NCI-H446 treated with DMSO at 0.1 percent for 48 hours (cell line): ENCODE data around the gene PABPC1L.

ENCODE experiments used
- DNase-seq: peaks from one replicate; lab custom pipeline; 2025; lab: John Stamatoyannopoulos, UW

The PABPC1L gene

DNA sequence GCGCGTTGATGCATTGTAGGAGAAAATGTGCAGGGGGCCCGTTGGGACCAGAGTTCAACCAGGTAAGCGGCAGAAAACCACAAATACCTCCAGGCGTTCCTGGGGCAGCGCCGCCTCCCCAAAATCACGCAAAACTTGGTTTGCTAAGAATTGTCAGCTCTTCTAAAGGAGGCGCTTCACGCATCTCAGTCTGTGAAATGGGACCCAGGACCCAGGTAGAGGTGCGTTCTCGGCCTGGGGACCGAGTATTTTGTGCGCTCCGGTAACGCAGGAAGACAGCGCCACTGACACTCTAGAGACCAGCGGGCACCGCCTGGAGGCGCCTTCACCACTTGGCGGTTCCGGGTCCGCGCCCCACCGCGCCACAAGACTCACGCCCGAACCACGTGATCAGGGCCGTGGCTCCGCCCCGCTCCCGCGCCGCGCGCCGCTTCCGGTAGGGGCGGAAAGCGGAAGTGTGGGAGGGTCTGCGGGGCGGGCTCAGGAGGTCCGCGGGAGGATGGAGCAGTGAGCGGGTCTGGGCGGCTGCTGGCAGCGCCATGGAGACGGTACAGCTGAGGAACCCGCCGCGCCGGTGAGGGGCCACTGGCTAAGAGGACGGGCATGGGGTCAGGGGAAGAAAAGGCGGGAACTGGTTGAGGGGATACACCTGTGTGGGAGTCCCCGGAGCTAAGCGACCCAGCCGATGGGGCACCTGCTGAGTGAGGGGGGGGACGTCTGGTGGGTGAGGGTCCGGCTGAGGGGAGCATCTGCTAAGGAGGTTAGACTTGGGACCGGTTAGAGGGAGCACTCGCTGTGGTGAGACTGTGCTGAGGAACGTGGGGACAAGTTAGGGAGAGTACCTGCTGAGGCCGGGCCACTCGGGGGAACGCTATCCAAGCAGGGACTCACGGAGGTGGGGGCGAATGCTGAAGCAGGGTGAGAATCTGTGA, 56.4 kb downstream of the PABPC1L start, which contains the start of gene STK4:
Gene STK4 (plus strand): TSS at position 483 of the 932 bp plus-strand sequence. CDS start 57 bp downstream, at position 540.
- DNase-seq, result peak; percentile 84

DNA sequence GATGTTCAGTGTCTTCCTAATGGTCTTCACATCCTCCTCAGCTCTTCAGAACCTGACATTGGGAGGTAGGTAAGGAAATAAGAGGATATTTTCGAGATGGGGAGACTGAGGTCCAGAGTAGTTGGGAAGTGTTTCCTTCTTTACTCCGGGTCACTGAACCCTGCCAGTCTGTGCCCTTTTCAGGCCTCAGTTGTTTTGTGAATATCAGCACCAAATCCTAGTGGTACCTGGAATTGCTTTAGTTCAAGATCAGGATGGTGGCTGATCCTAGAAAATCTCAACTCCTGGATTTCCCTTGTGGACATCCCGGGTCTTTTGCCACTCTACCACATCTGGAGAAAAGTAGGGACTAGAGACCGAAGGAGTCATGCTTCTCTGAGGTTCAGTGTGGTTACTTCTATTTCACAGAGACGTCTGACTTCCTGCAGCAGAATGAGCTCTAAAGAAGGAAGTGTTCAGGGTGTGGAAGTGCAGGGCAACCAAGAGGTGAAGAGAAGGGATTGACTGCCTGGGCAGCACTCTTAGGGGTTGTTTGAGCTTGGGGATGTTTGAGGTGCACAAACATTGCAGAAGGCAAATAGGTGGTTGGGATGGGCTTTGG, 57.4 kb downstream of the PABPC1L start:
- no peak for DNase-seq

DNA sequence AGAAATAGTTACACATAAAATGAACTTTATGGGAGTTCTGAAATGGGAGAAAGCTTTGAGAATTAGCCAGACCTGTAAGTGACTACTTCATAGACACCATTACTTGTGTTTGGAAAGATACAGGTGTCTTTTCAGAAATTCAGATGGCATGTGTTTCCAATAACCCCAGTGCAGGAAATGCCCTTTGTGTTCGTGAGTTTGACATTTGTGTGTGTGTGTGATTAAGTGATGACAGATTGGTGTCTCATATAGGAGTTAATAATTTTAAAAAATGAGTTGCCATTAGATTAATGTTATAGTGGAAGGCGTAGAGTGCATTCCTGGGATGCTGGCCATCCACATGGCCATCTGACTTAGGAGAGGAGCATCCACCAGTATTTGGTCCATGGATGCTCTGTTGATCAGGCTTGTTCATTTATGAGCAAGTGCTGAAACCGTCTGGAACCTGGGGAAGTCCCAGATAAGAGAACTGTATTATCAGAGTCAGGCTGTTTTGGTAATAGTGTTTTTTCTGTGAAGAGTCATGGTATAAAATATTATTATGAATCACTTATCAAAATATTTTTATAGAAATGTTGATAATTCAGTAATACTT, 59.5 kb downstream of the PABPC1L start:
- DNase-seq, result no peak

GRCh38 chr20:44970243-44970757, 60.4 kb downstream of the PABPC1L start:
- no peak for DNase-seq

- no peak for DNase-seq
Measured at GRCh38 chr20:44973053-44973452, 63.2 kb downstream of the PABPC1L start.

GRCh38 chr20:44976698-44977097, 66.8 kb downstream of the PABPC1L start:
- DNase-seq, result no peak

DNA sequence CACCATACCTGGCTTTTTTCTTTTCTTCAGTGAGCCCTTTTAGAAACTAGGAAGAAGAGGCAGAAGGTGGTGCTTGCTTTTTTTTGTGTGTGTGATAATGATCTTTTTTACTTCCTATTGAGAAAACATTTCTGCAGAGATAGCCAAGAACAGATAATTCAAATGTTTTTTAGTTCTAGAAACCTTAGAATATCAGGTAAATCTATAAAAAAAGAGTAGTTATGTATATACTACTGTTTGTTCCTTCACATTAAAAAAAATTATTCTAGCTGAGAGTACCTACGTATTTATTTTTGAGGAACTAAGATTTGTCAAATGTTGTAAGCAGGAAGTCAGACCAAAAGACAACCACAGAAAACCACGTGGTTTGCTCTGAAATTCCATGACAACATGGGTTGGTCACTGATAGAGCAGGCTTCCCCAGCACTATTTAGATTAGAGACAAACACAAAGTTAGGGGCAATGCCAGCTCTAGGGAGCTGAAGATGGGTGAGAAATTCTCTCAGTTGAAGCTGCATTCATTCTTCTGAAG, 69.3 kb downstream of the PABPC1L start:
- no peak for DNase-seq

GRCh38 chr20:44981736-44982406, 72.0 kb downstream of the PABPC1L start:
- DNase-seq, result no peak

DNA sequence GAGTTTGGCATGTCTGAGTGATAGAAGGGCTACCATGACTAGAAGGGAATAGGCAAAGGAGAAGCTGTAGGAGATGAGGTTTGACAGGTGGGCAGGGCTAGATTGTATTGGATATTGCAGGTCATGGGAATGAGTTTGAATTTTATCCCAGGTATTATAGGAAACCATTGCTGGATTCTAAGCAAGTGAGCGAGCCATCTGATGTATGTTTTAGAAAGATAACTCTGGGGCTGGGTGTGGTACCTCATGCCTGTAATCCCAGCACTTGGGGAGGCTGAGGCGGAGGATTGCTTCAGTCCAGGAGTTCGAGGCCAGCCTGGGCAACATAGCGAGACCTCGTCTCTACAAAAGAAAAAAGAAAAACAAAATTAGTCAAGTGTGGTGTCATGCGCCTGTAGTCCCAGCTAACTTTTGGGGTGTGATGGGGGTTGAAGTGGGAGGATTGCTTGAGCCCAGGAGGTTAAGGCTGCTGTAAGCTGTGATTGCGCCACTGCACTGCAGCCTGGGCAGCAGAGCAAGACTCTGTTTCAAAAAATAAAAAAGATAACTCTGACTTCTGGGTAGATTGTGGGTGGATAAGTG, 73.3 kb downstream of the PABPC1L start:
- no peak for DNase-seq

- no peak for DNase-seq
Measured at GRCh38 chr20:44988631-44989171, 78.8 kb downstream of the PABPC1L start.
